Measurements from ENCODE around the gene ARHGEF37. TPM values are rescaled to one million over a fixed set of nuclear protein-coding genes. Genes with fewer than 3 reads are reported as not detected.

Gene ARHGEF37
- total RNA-seq, 1 donor from 2014 or later: 9.2 TPM

DNA sequence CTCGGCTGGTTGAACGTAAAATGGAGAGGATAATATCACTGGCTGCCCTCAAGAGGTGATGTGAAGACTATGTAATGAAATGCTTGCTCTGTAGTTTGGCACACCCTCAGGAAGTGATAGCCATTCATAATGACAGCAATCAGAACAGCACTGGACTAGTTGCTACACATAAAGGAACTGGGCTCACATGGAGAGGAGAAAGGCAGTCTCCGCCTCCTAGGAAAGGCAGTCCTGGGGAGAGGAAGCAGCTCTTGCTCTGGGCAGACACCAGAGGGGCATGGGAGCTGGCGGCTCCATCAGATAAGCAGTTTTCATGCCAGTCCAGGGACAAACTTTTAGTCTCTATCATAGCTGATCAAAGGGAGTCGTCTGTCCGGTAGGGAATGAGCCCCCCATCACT is 46.9 kb downstream of the ARHGEF37 start:
- Histone ChIP-seq H3K27me3 (ENCODE audit: control insufficient read depth, insufficient read depth, low read length) (no peaks in the 10 kb centered on the region), H3K36me3 (ENCODE audit: control insufficient read depth, insufficient read depth, low read length) (peaks cover 9% of the 10 kb centered on the region), H3K4me3 (ENCODE audit: low read depth, low read length) (no peak overlapping the region)
- TF ChIP-seq, protein P1, sequence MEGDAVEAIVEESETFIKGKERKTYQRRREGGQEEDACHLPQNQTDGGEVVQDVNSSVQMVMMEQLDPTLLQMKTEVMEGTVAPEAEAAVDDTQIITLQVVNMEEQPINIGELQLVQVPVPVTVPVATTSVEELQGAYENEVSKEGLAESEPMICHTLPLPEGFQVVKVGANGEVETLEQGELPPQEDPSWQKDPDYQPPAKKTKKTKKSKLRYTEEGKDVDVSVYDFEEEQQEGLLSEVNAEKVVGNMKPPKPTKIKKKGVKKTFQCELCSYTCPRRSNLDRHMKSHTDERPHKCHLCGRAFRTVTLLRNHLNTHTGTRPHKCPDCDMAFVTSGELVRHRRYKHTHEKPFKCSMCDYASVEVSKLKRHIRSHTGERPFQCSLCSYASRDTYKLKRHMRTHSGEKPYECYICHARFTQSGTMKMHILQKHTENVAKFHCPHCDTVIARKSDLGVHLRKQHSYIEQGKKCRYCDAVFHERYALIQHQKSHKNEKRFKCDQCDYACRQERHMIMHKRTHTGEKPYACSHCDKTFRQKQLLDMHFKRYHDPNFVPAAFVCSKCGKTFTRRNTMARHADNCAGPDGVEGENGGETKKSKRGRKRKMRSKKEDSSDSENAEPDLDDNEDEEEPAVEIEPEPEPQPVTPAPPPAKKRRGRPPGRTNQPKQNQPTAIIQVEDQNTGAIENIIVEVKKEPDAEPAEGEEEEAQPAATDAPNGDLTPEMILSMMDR (IDR thresholded peaks at IDR 0.05; ENCODE audit: insufficient read depth, low read length, severe bottlenecking): no peak
- DNase-seq (ENCODE audit: low read depth) (peak; percentile 75), FAIRE-seq (peak; percentile 13)

DNA sequence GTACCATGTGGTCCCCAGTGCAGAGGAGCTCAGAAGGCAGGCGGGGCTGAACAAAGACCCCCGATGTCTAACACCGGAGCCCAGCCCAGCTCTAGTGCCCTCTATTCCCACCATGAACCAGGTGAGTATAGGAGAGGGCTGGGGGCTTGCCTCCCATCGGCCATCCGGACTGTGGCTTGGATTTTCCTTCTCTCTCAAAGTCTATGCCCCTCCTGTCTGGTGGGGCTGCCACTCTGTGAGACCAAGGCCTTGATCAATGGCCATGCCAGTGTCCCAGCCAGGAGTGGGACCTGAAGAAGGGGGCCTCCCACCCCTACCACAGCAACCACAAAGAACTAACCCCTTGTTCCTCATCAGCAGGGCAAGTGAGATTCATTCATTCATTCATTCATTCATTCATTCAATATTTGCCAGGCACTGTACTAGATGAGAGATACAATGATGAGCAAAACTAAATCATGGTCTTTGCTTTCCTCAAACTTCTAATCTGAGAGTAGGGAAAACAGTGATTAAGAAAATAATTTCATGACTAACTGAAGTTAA is 47.6 kb downstream of the ARHGEF37 start:
- FAIRE-seq (no peak), DNase-seq (ENCODE audit: low read depth) (no peak)
- TF ChIP-seq, protein P1 (IDR thresholded peaks at IDR 0.05; ENCODE audit: insufficient read depth, low read length, severe bottlenecking): no peak
- no peaks in the 10 kb centered on the region for H3K27me3 ChIP-seq (ENCODE audit: control insufficient read depth, insufficient read depth, low read length)
- H3K4me3 ChIP-seq (ENCODE audit: low read depth, low read length): no peak overlapping the region
- peaks cover 4% of the 10 kb centered on the region for H3K36me3 ChIP-seq (ENCODE audit: control insufficient read depth, insufficient read depth, low read length)

DNA sequence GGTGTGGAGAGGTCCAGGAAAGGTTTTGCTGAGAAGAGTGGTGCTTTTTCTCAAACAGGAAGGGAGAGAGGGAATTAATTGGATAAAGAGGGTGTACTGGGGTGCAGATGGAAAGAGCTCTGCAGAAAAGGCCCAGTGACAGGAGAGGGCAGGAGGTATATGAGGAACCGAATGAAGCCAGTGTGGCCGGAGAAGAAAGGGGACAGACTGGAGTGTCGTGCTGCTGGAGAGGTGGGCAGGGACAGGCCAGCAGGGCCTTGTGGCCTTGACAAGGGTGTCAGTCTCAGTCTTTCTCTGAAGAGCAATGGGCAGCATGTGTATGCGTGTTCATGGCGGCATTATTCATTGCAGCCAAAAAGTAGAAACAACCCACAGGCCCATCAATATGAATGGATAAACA is 48.1 kb downstream of the ARHGEF37 start:
- H3K36me3 ChIP-seq (ENCODE audit: control insufficient read depth, insufficient read depth, low read length): peaks cover 3% of the 10 kb centered on the region
- no peak for FAIRE-seq
- no peaks in the 10 kb centered on the region for H3K27me3 ChIP-seq (ENCODE audit: control insufficient read depth, insufficient read depth, low read length)
- no peak for DNase-seq (ENCODE audit: low read depth)
- TF ChIP-seq, protein P1 (IDR thresholded peaks at IDR 0.05; ENCODE audit: insufficient read depth, low read length, severe bottlenecking): no peak
- no peak overlapping the region for H3K4me3 ChIP-seq (ENCODE audit: low read depth, low read length)

DNA sequence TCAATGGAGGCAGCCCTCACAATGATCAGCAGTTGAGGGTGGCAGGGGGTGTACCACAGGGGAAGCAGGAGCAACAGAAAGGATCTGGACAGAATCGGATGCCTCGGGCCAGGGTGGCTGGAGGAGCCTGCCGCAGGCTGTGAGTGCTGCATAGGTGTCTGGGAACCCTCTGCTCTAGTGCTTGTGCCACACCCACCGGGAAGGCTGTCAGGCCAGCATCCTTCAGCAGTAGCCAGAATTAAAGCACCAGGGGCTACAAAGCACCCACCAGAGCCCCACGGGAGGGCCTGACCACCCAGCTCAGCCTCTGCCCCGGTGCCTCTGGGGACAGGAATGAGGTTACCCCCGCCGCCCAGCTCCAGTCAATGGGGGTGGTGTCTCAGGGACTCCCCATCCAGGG is 49.0 kb downstream of the ARHGEF37 start:
- TF ChIP-seq, protein P1 (IDR thresholded peaks at IDR 0.05; ENCODE audit: insufficient read depth, low read length, severe bottlenecking): no peak
- no peak overlapping the region for H3K4me3 ChIP-seq (ENCODE audit: low read depth, low read length)
- no peaks in the 10 kb centered on the region for H3K27me3 ChIP-seq (ENCODE audit: control insufficient read depth, insufficient read depth, low read length)
- DNase-seq (ENCODE audit: low read depth) (no peak), FAIRE-seq (no peak)
- H3K36me3 ChIP-seq (ENCODE audit: control insufficient read depth, insufficient read depth, low read length): peaks cover 3% of the 10 kb centered on the region

DNA sequence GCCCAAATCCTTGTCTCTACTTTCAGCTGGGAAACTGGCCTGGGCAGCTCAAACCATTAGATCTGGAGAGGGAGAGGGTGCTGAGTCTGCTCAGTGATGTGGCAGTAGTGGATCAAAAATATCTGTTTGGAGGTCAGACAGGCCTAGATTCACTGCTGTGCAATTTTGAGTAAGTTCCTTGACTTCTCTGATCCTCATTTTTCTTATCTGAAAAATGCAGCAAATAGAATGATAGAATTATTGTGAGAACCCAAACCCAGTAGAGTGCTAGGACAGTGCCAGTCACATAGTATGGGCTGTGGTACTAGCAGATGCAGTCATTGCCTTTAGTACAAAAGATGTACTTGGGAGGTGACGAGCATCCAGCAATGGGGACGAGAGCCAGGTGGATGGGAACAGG is 50.2 kb downstream of the ARHGEF37 start:
- TF ChIP-seq, protein P1 (IDR thresholded peaks at IDR 0.05; ENCODE audit: insufficient read depth, low read length, severe bottlenecking): no peak
- no peaks in the 10 kb centered on the region for H3K27me3 ChIP-seq (ENCODE audit: control insufficient read depth, insufficient read depth, low read length)
- H3K4me3 ChIP-seq (ENCODE audit: low read depth, low read length): no peak overlapping the region
- no peak for FAIRE-seq
- H3K36me3 ChIP-seq (ENCODE audit: control insufficient read depth, insufficient read depth, low read length): peaks cover 3% of the 10 kb centered on the region
- DNase-seq (ENCODE audit: low read depth): no peak

Measured in bronchial epithelial cell (primary cell).